HG02973 (cell line): Measurements from ENCODE around the gene NKAIN4.

Experiments used
- ATAC-seq: cut with Tn5 transposase; IDR thresholded peaks from one replicate; pipeline ENCODE4 v1.9.1; 2021; ENCODE audit warnings: moderate library complexity; ENCODE audit not compliant: unreplicated experiment

NKAIN4 gene

DNA sequence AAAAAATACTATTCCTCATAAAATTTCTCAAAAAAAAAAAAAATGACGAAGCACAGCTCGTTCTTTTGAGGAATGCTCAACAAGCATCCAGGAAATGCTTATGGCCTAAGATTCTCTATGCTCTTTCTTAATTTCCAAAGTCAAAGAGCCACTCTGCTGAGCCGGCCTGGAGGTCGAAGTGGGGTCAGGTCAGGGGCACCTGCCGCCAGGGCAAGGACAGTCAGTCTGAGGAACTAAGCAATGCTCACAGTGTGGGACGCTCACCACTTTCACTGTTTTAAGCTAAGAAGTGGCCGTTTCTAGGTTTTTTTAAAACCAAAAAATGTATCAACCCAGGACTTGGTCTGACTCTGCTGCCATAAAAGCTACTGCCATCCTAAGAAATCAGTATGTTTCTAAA lies 55.7 kb downstream of the NKAIN4 start:
- ATAC-seq, result no peak

DNA sequence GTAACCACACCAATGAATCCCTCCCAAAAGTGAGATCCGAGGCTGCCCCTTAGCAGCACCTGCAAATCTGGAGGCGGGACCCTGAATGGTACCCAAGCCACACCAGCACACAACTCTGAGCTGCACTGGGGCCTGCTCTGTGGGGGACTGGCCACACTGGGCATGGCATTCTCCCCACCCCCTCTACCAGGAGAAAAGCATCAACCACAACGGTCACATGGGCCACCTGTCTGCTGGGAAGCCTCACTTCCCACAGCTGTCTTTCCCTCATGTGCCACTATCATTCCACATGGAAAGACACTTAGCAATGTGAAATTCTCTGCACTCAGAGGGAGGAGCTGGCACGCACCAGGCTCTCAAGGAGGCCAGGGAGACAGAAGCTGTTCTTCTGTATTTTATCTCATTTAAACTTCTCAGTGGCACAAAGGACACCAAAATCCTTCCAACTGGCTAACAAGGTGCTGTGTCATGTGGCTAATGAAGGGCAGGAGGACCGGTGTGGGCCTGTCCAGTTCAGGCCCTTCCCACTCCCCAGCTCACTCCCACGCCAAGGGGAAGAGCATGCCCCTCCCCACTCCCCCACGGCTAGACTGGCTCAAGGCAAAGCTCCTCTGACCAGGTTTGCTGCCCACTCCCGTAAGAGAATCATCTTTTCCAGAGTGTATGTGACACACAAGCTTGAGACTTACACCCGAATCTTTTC lies 57.3 kb downstream of the NKAIN4 start:
- ATAC-seq, result no peak

DNA sequence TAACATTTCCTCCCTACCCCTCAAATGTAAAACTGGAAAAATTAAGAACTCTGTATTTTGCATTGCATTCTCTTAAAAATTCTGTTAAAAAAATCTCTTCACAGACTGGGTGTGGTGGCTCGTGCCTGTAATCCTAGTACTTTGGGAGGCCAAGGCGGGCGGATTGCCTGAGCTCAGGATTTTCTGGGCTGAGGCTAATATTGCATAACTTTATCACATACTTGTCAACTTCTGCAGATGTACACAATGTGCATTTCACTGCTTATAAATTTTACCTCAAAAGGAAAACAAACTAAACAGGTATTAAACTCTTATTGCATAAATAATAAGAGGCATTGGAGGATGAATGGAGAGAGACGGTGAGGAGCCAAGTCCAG lies 59.5 kb downstream of the NKAIN4 start:
- no peak for ATAC-seq

DNA sequence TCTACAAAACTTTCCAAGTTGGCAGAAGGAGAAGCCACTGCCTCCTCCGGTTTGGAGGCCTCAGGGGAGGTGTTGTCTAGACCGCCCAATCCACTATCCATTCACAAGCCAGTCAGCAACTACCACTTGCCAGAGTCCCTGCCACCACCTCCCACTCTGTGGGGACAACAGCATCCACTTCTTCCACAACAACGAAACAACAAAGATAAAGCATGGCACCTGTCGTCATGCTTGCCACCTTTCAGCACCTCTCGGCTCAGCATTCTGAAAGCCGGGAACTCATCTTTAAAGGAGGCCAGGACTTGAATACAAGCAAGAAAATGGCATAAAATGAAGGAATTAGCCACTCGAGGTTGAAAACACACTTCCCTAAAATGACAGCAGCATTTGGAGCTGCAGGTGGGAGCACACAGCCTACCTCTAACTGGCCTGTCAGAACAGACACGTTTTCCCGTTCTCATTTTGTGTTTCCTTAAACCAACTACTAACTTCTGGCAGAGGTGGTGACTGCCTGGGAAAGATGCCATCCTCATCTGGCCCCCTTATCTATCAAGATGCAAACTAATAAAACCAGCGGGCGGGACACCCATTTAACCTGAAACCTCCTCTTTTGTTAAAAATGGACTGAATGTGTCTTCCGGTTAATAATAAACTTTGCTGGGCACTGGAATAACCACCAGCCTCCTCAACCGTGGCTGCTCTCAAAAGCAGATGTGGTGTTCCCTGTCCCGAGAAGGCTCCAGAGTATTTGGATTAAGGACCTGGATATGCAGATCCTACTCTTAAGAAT lies 60.1 kb downstream of the NKAIN4 start:
- ATAC-seq, result no peak

DNA sequence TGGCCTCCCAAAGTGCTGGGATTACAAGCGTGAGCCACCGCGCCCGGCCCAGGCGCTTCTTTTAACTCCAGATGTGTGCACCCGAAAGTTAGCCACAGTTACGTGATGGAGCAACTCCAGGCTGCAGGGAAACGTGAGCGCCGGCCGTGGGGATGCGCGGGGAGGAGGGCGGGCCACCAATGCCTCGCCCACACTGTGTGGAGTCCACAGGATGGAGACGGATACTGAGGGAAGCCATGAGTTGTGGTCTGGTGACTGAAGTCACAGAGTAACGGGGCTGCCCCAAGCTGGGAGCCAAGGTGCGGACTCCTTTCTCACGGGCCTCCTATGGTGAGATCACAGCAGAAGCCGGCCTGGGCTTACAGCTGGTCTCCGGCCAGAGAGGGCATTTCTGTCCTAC lies 61.5 kb downstream of the NKAIN4 start:
- ATAC-seq, result no peak

DNA sequence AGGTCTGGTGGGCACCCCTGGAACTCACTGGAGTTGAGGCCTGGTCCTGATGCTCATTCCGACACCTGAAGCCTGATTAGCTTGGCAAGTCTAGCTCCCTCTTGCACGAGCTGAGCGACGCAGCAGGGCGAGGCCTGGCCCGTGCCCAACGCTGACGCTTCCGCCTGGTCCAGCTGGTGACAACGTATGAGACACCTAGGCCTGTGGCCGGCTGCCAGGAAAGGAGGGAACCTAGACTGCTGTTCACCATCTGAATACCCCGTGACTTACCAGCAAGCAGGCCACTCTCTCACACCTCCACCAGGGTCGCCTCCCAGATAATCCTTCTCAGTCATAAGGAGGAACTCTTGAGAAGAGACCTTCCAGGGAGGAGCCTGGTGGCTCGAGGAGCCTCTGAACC lies 62.9 kb downstream of the NKAIN4 start:
- ATAC-seq, result no peak

DNA sequence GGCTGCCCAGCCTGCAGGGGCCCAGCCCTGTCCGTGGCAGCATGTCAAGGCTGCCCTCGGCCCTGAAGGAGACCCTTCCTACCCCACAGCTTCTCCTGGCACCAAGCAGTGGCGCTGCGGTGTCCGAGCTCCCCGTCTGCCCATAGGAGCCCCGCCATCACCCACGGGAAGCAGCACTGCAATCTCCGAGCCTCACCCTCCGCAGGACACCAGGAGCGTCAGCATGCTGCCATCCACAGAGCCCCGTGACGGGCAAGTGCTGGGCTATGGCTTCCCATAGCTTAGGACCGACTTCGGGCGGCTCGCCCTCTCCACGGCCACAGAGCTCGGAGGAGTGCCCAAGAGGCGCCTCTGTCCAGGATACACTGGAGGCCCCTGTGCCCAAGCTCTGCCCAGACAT lies 63.4 kb downstream of the NKAIN4 start:
- no peak for ATAC-seq
